Tibial nerve (tissue), 4 donors: ENCODE data around the gene AANAT. TPM values are rescaled to one million over a fixed set of nuclear protein-coding genes. Genes with fewer than 3 reads are reported as not detected.

ENCODE experiments used
- DNase-seq, 2 donors: peaks; one replicate each; pipeline ENCODE4 v3.0.0-alpha.2; 2019; ENCODE audit warnings: low spot score in 2 of 2
- H3K27ac ChIP-seq, 4 donors: fragments of 200-600 bp; sonication (generic) in 3 of 4; one replicate each; pipeline ENCODE4 v1.5.1; 2017 to 2019; ENCODE audit warnings: mild to moderate bottlenecking in 1 of 4
- H3K27me3 ChIP-seq, 2 donors: fragments of 200-600 bp; sonication (generic) in 1 of 2; one replicate each; pipeline versions ENCODE4 v1.5.1 to v1.6.0; 2017 to 2019
- H3K36me3 ChIP-seq, 3 donors: fragments of 200-600 bp; sonication (generic); one replicate each; pipeline ENCODE4 v1.5.1; 2018 to 2019
- H3K4me1 ChIP-seq, 4 donors: fragments of 200-600 bp; sonication (generic) in 3 of 4; one replicate each; pipeline ENCODE4 v1.5.1; 2017 to 2019
- H3K4me3 ChIP-seq, 4 donors: fragments of 200-600 bp; sonication (generic) in 3 of 4; one replicate each; pipeline ENCODE4 v1.5.1; 2017 to 2019; ENCODE audit warnings: mild to moderate bottlenecking in 1 of 4, moderate library complexity in 1 of 4
- H3K9me3 ChIP-seq, 4 donors: fragments of 200-600 bp; sonication (generic) in 3 of 4; one replicate each; pipeline ENCODE4 v1.5.1; 2017 to 2019
- EP300 ChIP-seq, 2 donors: sonication (generic); formaldehyde crosslinking; IDR thresholded peaks; one replicate each; pipeline ENCODE4 v1.6.1; 2017; ENCODE audit warnings: antibody characterized with exemption in 2 of 2, mild to moderate bottlenecking in 1 of 2
- POLR2A ChIP-seq, 2 donors: fragments of 450-650 bp; IDR thresholded peaks; one replicate each; pipeline ENCODE4 v1.6.1; 2017; ENCODE audit warnings: antibody characterized with exemption in 2 of 2, mild to moderate bottlenecking in 2 of 2, moderate library complexity in 2 of 2
- WGBS, 2 donors: methylation state at CpG; one replicate each; pipeline ENCODE4 v1.1.5; 2018; 5-methylcytosine and 5-hydroxymethylcytosine counted together
- total RNA-seq, 4 donors: library from RNA; depleted of rRNA; stranded (reverse); fragments of >200 nt; gene quantifications; one replicate each; pipeline ENCODE4 v1.1.0, GENCODE V29; 2016
- TF ChIP-seq, protein P1 (sequence below), 5 experiments: fragments of 200-600 bp in 3 of 5; fragments of 450-650 bp in 2 of 5; sonication (generic) in 3 of 5; IDR thresholded peaks; one replicate each; pipeline ENCODE4 v1.5.1; 2016 to 2019; ENCODE audit warnings: antibody characterized with exemption in 5 of 5, mild to moderate bottlenecking in 3 of 5, moderate library complexity in 2 of 5

AANAT gene
- total RNA-seq, result not detected

DNA sequence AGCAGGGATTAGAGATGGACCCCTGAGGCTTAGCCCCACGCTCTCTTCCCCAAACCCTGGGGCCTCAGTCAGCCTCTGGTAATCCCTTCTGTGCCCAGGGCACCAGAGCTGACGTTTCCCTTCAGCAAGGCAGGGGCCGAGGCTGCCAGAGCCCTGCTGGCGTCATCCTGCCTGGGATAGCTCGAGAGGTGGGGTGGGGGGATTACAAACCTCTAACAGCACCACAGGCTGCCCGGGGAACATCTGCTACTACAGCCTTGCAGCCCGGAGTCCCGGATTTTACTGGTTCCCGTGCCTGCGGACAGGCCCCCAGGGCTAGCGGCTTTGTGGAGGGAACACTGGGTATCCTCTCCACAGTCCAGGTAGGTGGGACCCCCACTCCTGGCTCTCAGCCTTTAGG is at the start of gene AANAT:
TSS of gene AANAT (plus strand) at position 238 of the 400 bp plus-strand sequence. CDS start 1,144 bp downstream, outside the sequence.
- TF ChIP-seq EP300 (IDR thresholded peaks at IDR 0.05) (no peak), POLR2A (IDR thresholded peaks at IDR 0.05) (no peak)
- no peaks in the 10 kb centered on the region for H3K9me3 ChIP-seq
- H3K27me3 ChIP-seq, result no peaks in the 10 kb centered on the region
- DNase-seq, result no peak
- H3K4me1 ChIP-seq, result peaks cover 0 to 10% (median 0%) of the 10 kb centered on the region in 4 donors
- 63% methylated on average over 10 to 11 of the region's 11 CpGs for WGBS, 2 donors
- peak within 1 kb of the TSS in 1 of 4 donors; percentile 15 for H3K27ac ChIP-seq
- no peak within 1 kb of the TSS for H3K4me3 ChIP-seq
- H3K36me3 ChIP-seq, result peaks cover 0 to 30% (median 0%) of the 10 kb centered on the region in 3 donors

GRCh38 chr17:76419576-76420260 is 47.7 kb upstream of the AANAT start:
- TF ChIP-seq, protein P1, sequence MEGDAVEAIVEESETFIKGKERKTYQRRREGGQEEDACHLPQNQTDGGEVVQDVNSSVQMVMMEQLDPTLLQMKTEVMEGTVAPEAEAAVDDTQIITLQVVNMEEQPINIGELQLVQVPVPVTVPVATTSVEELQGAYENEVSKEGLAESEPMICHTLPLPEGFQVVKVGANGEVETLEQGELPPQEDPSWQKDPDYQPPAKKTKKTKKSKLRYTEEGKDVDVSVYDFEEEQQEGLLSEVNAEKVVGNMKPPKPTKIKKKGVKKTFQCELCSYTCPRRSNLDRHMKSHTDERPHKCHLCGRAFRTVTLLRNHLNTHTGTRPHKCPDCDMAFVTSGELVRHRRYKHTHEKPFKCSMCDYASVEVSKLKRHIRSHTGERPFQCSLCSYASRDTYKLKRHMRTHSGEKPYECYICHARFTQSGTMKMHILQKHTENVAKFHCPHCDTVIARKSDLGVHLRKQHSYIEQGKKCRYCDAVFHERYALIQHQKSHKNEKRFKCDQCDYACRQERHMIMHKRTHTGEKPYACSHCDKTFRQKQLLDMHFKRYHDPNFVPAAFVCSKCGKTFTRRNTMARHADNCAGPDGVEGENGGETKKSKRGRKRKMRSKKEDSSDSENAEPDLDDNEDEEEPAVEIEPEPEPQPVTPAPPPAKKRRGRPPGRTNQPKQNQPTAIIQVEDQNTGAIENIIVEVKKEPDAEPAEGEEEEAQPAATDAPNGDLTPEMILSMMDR (IDR thresholded peaks at IDR 0.05), result no peak
- TF ChIP-seq POLR2A (IDR thresholded peaks at IDR 0.05) (no peak), EP300 (IDR thresholded peaks at IDR 0.05) (no peak)
- Histone ChIP-seq H3K27me3 (no peaks in the 10 kb centered on the region), H3K27ac (no peak overlapping the region), H3K4me1 (peaks cover 0 to 23% (median 7%) of the 10 kb centered on the region in 4 donors), H3K36me3 (peaks cover 0 to 12% (median 0%) of the 10 kb centered on the region in 3 donors), H3K4me3 (no peak overlapping the region), H3K9me3 (no peaks in the 10 kb centered on the region)
- 63 to 76% methylated on average over 15 to 17 of the region's 17 CpGs for WGBS, 2 donors
- no peak for DNase-seq

DNA sequence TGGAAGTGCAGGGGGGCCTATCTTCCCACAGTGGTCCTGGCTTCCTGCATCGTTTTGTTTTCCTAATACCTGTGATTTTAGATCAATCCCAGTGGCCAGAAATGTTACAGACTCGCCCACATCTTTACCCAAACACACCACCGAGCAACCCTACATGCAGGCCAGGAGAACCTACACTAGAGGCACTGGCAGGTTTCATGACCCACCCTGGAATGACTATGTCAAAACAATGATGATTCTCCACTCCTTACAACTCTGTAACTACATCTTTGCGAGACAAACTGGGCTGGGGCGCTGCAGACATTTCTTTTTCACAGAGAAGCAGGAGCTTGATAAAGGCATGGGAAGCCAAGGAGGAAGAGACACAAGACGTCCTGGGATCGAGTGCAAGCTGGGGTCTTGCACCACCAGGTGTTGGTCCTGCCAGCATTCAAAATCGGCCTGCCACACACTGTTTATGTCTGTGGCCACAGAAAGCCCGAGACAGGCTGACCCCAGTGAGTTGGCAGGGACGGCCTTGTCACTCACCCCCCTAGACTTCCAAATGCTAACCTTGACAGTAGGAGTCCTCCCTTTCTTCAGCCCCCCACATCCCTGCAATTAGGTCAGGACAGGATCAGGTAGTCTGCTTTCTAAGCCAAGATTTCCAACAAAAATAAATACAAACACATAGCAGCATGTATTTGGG is 46.9 kb upstream of the AANAT start:
- Histone ChIP-seq H3K27ac (no peak overlapping the region), H3K36me3 (peaks cover 0 to 12% (median 0%) of the 10 kb centered on the region in 3 donors), H3K9me3 (no peaks in the 10 kb centered on the region), H3K4me3 (no peak overlapping the region), H3K27me3 (no peaks in the 10 kb centered on the region), H3K4me1 (peaks cover 0 to 19% (median 3%) of the 10 kb centered on the region in 4 donors)
- no peak for DNase-seq
- TF ChIP-seq POLR2A (IDR thresholded peaks at IDR 0.05), result no peak
- TF ChIP-seq, protein P1 (IDR thresholded peaks at IDR 0.05), result no peak
- no peak for TF ChIP-seq EP300 (IDR thresholded peaks at IDR 0.05)
- WGBS, 2 donors, result 67 to 75% methylated on average over 10 of the region's 10 CpGs

GRCh38 chr17:76421044-76421407 is 46.4 kb upstream of the AANAT start:
- Histone ChIP-seq H3K9me3 (no peaks in the 10 kb centered on the region), H3K4me1 (peaks cover 0 to 19% (median 3%) of the 10 kb centered on the region in 4 donors), H3K27ac (no peak overlapping the region), H3K4me3 (no peak overlapping the region), H3K36me3 (peaks cover 0 to 12% (median 0%) of the 10 kb centered on the region in 3 donors), H3K27me3 (no peaks in the 10 kb centered on the region)
- WGBS, 2 donors, result 40 to 41% methylated on average over 7 of the region's 7 CpGs
- TF ChIP-seq, protein P1 (IDR thresholded peaks at IDR 0.05), result no peak
- TF ChIP-seq EP300 (IDR thresholded peaks at IDR 0.05) (no peak), POLR2A (IDR thresholded peaks at IDR 0.05) (no peak)
- DNase-seq, result no peak

- 97 to 98% methylated on average over 8 of the region's 8 CpGs for WGBS, 2 donors
- Histone ChIP-seq H3K36me3 (peaks cover 0 to 12% (median 0%) of the 10 kb centered on the region in 3 donors), H3K27me3 (no peaks in the 10 kb centered on the region), H3K9me3 (no peaks in the 10 kb centered on the region), H3K27ac (no peak overlapping the region), H3K4me1 (peaks cover 0 to 28% (median 4%) of the 10 kb centered on the region in 4 donors), H3K4me3 (no peak overlapping the region)
- DNase-seq, result no peak
- no peak for TF ChIP-seq EP300 (IDR thresholded peaks at IDR 0.05)
- TF ChIP-seq, protein P1 (IDR thresholded peaks at IDR 0.05), result no peak
- no peak for TF ChIP-seq POLR2A (IDR thresholded peaks at IDR 0.05)
Observed at GRCh38 chr17:76422406-76422805, 45.0 kb upstream of the AANAT start.
